PC-3 (cell line): Measurements from ENCODE around the gene NSF.
"Not testable (repeated sequence)": the region's sequence is repeated elsewhere in the genome, so short reads cannot be mapped to it uniquely, and the experiment has no call there.

ENCODE experiments used
- EZH2 ChIP-seq: fragments of 300-600 bp; sonication (generic); IDR thresholded peaks from one replicate; pipeline ENCODE4 v1.6.1; 2017; ENCODE audit warnings: antibody characterized with exemption, mild to moderate bottlenecking, low read length; ENCODE audit not compliant: unreplicated experiment
- EZH2phosphoT487 ChIP-seq: fragments of 300-600 bp; sonication (generic); IDR thresholded peaks from 2 replicates; pipeline ENCODE4 v1.6.1; 2018; ENCODE audit warnings: mild to moderate bottlenecking, antibody characterized with exemption, low read length, borderline replicate concordance
- TF ChIP-seq, protein P1 (sequence below): fragments of 300-600 bp; sonication (generic); conservative IDR thresholded peaks from 2 replicates; pipeline ENCODE4 v1.5.1; 2017; ENCODE audit warnings: antibody characterized with exemption, low read depth, mild to moderate bottlenecking, low read length

DNA sequence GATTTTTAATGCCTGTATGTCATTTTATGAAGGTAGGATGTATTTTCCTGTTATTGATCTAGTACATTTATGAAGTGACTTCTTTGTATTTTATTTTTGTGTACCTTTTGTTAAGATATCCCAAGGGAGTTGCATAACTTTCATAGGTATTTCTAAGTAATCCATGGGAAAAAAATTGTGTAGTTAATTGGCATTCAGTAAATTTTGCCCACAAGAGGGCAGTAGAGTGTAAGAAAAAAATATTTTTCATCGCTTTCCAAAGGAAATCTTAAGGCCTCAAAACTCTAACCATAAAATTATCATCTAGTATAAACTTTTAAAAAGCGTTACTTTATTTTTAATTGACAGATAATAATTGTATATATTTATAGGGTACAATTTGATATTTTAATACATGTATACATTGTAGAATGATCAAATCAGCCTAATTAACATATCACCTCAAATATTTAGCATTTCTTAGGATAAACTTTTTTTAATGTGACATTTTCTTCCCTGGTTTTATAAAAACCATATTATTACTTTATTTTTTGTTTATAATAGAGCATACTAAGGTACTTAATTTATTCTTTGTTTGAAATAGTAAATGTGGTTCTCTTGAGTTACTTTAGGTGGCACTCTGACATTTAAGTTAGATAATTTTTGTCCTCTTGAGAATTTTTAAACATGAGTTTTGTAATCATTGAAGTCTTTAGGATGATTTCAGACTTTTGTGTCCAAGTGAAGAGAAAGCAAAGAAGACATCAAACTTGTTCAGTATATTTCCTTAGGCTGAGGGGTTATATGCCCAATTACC lies 51.6 kb downstream of the NSF start:
- TF ChIP-seq, protein P1, sequence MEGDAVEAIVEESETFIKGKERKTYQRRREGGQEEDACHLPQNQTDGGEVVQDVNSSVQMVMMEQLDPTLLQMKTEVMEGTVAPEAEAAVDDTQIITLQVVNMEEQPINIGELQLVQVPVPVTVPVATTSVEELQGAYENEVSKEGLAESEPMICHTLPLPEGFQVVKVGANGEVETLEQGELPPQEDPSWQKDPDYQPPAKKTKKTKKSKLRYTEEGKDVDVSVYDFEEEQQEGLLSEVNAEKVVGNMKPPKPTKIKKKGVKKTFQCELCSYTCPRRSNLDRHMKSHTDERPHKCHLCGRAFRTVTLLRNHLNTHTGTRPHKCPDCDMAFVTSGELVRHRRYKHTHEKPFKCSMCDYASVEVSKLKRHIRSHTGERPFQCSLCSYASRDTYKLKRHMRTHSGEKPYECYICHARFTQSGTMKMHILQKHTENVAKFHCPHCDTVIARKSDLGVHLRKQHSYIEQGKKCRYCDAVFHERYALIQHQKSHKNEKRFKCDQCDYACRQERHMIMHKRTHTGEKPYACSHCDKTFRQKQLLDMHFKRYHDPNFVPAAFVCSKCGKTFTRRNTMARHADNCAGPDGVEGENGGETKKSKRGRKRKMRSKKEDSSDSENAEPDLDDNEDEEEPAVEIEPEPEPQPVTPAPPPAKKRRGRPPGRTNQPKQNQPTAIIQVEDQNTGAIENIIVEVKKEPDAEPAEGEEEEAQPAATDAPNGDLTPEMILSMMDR = not testable (repeated sequence)
- TF ChIP-seq EZH2, EZH2phosphoT487: not testable (repeated sequence)
